ENCODE measurements around the gene TNFRSF13B.
"Not testable (repeated sequence)": the region's sequence is repeated elsewhere in the genome, so short reads cannot be mapped to it uniquely, and the experiment has no call there.

The TNFRSF13B gene

DNA sequence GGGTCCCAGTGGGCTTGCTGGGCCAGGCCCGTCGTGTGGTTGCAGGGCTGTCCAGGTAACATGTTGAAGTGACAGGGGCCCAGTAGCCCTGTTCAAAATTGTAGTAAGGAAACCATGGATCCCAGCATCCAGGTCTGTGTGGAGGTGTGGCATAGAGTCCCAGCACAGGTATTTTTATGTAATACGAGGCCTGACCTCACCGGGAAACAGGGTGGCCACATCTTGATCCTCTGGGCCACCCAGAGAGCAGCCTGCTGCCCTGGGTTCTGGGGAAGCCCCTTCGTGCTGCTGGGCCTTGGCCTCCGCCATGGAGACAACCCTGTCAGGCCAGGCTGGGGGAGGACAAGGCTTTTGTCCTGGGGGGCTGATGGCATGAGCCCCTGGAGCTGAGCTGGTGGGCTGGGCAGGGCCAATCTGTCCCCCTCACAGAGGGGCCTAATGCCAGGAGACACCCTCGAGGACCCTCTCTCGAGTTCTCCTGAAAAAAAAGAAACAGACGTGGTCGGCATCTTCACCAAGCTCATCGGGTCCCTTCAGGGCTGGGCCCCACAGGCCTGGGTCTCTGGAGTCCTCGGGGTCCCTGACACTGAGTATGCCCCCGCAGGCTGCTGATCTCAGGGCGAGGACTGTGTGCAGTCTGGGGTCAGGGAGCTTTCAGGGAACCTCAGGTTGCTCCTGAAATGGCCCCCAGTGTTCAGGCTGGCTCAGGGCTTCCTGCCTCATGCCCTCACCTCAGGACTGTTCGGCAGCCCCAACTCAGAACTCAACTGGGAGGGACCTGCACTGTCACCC lies 47.8 kb downstream of the TNFRSF13B start:
- TF ChIP-seq, protein P1, sequence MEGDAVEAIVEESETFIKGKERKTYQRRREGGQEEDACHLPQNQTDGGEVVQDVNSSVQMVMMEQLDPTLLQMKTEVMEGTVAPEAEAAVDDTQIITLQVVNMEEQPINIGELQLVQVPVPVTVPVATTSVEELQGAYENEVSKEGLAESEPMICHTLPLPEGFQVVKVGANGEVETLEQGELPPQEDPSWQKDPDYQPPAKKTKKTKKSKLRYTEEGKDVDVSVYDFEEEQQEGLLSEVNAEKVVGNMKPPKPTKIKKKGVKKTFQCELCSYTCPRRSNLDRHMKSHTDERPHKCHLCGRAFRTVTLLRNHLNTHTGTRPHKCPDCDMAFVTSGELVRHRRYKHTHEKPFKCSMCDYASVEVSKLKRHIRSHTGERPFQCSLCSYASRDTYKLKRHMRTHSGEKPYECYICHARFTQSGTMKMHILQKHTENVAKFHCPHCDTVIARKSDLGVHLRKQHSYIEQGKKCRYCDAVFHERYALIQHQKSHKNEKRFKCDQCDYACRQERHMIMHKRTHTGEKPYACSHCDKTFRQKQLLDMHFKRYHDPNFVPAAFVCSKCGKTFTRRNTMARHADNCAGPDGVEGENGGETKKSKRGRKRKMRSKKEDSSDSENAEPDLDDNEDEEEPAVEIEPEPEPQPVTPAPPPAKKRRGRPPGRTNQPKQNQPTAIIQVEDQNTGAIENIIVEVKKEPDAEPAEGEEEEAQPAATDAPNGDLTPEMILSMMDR (IDR thresholded peaks at IDR 0.05) = no peak
- Histone ChIP-seq H3K4me3 (no peak overlapping the region), H3K27ac (no peak overlapping the region)
- DNase-seq (ENCODE audit: low spot score) = peak; percentile 56

DNA sequence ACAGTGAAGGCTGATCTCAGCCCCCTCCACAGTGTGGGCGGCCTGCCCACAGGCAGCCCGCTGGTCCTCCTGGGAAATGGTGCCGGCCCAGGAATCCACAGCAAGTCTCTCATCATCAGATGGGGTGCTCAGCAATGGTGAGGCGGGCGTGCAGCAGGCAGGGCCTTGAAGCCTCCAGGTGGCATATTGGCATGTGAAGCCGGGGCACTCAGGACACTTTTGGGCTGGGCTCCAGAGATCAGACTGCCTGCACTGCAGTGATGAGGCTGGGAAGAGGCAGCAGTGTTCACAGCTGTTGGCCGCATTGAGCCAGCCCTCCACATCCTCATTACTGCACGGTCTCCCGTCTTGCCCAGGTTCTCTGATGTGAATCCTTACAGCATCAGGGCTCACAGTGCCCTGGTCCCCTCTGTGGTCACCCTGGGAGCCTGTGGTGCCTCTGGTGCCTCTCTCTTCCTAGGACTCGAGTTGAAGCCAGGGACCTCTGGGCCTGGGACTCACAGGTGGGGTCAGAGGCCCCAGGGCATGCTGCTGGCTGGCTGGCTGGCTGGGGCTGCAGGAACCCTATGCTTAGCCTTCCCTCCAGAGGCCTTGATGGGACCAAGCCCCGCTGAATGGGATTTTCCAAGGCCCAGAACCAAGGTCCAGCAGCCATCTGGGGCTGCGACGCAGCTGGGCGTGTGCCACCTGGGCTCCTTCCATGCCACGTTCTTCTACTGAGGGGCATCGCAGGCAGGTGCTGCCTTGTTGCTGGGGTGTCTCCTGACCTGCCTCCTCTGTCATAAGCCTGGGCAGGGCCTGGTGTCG lies 48.6 kb downstream of the TNFRSF13B start:
- no peak overlapping the region for H3K4me3 ChIP-seq
- H3K27ac ChIP-seq = no peak overlapping the region
- DNase-seq (ENCODE audit: low spot score) = peak; percentile 59
- TF ChIP-seq, protein P1 (IDR thresholded peaks at IDR 0.05) = no peak

DNA sequence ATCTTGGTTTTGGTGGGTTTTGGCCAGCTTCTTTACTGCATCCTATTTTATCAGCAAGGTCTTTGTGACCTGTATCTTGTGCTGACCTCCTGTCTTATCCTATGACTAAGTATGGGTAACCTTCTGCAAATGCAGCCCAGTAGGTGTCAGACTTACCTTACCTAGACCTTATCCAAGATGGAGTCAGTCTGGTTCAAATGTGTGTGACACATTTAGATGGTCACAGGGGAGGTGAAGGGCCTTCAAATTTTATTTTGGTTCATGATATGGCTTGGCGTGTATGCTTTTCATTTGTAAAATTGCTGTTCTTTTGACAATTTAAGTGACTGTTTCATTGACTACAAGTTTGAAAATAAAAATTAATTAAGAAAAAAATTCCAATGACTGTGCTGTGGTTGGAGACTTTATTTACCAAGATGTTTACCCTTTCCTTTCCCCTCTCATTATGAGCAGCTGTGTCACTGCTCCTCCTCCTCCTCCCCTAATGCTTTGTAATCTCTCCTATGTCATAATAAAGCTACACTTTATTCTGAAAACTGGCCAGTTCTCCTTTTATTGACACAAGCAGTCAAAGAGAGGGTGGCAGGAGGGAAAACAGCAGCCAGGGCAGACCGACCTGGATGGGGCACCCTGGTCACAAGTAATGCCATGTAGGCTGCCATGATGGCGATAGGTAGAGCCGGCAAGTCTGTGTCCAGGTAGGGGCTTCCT lies 49.4 kb downstream of the TNFRSF13B start:
- TF ChIP-seq, protein P1 (IDR thresholded peaks at IDR 0.05) = no peak
- H3K27ac ChIP-seq = no peak overlapping the region
- H3K4me3 ChIP-seq = no peak overlapping the region
- DNase-seq (ENCODE audit: low spot score) = no peak

DNA sequence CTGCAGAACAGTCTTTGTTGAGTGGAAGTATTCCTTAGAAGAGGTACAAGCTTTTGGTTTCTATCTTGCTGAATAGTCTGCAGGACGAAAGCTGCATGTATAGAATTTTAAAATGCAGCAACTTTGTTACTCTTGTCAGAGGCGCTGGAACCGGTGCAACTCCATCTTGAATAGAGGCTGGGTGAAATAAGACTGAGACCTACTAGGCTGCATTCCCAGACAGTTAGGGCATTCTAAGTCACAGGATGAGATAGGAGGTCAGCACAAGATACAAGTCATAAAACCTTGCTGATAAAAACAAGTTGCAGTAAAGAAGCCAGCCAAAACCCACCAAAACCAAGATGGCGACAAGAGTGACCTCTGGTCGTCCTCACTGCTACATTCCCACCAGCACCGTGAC lies 50.5 kb downstream of the TNFRSF13B start:
- not testable (repeated sequence) for H3K27ac ChIP-seq, H3K4me3 ChIP-seq
- DNase-seq (ENCODE audit: low spot score) = peak; percentile 4

DNA sequence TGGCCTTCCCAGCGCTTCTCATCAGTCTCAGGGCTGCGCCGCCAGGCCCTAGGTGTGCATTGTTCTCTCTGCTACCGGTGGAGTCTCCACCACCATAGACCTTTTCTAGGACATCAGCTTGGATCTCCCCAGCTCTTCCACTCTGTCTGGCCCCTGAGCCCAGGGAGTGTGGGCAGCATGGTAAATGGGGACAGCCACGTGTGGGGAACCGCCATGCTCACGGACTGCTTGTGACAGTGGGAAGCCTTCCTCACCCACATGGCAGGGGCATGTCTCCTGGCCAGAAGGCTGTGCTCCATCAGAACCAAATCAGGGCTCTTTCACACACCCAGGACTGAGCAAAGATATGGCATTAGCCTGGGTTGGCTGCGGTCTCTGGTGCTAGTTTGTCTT lies 51.3 kb downstream of the TNFRSF13B start:
- TF ChIP-seq, protein P1 (IDR thresholded peaks at IDR 0.05) = no peak
- DNase-seq (ENCODE audit: low spot score) = peak; percentile 56
- Histone ChIP-seq H3K27ac (no peak overlapping the region), H3K4me3 (no peak overlapping the region)

DNA sequence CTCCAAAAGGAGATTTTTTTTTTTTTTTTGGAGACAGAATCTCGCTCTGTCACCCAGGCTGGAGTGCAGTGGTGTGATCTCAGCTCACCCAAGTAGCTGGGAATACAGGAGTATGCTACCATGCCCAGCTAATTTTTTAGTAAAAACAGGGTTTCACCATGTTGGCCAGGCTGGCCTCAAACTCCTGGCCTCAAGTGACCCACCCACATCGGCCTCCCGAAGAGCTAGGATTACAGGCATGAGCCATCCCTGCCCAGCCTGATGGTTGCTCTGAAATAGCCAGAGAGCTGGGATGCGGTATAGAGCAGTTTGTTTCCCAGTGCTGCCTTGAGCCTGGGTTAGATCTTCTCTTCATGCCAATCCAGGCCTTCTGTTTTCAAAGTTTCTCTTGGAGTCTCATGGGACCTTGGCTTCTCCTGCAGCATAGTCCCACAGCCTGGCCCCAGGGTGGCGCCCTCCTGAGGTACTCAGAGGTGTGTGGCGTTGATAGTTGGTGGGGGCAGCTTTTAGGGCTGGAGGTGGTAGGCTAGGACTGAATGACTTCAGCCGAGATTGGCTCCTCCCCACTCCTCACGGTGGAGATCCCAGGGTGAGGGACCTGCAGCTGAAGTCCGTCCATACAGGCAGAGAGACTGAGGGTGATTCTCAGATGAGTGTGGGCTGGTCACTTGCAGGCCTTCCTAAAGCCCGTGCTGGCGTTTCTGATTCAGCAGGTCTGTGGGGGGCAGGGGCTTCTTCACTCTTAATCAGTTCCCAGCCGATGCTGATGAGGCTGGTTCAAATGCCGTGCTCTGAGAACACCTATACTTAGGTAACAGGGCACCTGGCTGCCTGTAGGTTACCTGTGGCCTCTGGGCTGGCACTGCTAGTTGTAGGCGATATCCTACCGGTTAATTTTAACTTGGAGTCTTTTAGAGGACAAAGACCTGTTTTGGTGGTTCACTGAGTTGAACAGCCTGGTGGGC lies 52.0 kb downstream of the TNFRSF13B start:
- TF ChIP-seq, protein P1 (IDR thresholded peaks at IDR 0.05) = no peak
- DNase-seq (ENCODE audit: low spot score) = no peak
- no peak overlapping the region for H3K4me3 ChIP-seq
- no peak overlapping the region for H3K27ac ChIP-seq
